ENCODE data around the gene MROH2B.

The MROH2B gene

GRCh38 chr5:41071242-41071641 lies at the start of gene MROH2B:
Gene MROH2B (minus strand): TSS chr5:41071342. CDS start chr5:41070852, 490 bp downstream.
- no peak for DNase-seq (ENCODE audit: low read depth)
- H3K4me3 ChIP-seq (replicated peaks; ENCODE audit: low read depth, low read length) = no peak within 1 kb of the TSS
- TF ChIP-seq CTCF (IDR thresholded peaks at IDR 0.05; ENCODE audit: low read length, missing control alignments) = no peak

DNA sequence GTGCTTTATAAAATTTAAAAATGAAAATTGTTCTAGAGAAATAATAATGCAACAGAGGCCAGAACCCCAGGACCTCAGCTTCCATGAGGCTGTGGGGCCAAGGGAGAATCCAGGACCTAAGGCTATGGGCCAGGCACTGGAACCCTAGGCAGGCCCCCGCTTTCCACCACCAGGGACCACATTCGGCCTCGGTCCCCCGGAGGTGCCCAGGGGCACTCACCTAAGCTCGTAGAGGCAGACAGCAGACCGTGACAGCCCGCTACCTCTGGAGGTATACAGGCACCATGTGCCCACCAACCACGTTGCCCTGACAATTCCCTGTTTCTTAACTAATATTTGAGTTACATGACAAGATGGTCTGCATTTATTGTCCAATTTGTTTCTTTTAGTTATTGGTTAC lies 49.5 kb upstream of the MROH2B start:
- no peak for DNase-seq (ENCODE audit: low read depth)
- H3K4me3 ChIP-seq (replicated peaks; ENCODE audit: low read depth, low read length) = no peak overlapping the region
- TF ChIP-seq CTCF (IDR thresholded peaks at IDR 0.05; ENCODE audit: low read length, missing control alignments) = no peak

GRCh38 chr5:41118177-41118576 lies 47.0 kb upstream of the MROH2B start:
- H3K4me3 ChIP-seq (replicated peaks; ENCODE audit: low read depth, low read length) = no peak overlapping the region
- no peak for TF ChIP-seq CTCF (IDR thresholded peaks at IDR 0.05; ENCODE audit: low read length, missing control alignments)
- DNase-seq (ENCODE audit: low read depth) = no peak

GRCh38 chr5:41115281-41115680 lies 44.1 kb upstream of the MROH2B start:
- H3K4me3 ChIP-seq (replicated peaks; ENCODE audit: low read depth, low read length) = no peak overlapping the region
- no peak for TF ChIP-seq CTCF (IDR thresholded peaks at IDR 0.05; ENCODE audit: low read length, missing control alignments)
- DNase-seq (ENCODE audit: low read depth) = peak; percentile 75

DNA sequence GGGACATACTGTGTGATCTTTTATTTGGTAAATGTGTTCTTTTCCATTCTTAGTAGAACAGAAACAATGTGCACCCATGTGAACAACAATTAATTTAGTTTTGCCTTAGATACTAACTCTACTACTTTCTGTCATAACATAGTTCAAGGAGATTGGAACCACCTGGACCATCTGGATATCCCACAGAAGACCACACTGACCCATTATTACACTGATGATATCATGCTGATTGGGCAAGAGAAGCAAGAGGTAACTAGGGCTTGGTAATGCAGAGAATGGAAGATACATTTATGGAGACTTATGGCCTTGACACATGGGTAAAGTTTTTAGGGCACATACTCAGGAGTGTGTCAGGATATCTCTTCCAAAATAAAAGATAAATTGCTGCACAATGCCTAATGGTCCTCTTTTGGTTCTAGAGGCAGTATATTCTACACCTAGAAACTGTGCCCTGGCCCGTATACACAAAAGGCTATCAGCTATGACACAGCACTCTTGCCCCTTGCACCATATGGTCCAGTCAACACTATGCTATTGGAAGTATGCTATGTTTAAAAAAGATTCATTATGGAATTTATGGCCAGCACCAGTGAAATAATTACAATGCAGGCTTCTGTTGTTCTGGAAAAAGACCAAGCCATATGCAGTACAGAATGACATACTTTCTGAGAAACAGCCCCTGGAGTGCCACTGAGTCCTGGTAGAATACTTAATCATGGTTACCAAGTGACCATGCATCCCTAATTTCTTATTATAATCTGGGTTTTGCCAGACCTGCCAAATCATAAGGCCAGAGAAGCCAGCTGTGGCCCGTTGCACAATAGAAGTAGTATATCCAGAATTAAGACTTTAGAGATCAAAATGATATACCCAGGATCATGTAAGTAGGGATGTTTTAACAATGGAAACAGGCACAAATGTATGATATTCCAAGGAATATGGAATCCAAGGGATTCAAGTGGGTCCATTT lies 41.6 kb upstream of the MROH2B start:
- DNase-seq (ENCODE audit: low read depth) = peak; percentile 39
- no peak for TF ChIP-seq CTCF (IDR thresholded peaks at IDR 0.05; ENCODE audit: low read length, missing control alignments)

DNA sequence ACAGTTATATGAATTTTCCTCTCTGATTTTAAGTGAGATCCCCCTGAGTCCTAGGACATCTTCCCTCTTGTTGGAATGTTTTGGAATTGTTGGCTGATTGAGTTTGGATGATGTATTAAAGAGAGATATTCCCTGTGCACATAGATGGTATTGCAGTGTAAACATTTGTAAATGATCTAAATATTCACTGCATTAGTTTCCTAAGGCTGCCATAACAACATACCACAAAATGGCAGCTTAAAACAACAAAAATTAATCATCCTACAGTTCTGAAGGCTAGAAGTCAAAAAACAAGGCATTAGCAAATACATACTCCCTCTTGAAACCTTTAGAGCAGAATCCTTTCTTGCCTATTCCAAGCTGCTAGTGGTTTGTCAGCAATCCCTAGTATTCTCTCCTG lies 38.0 kb upstream of the MROH2B start:
- TF ChIP-seq CTCF (IDR thresholded peaks at IDR 0.05; ENCODE audit: low read length, missing control alignments) = no peak
- H3K4me3 ChIP-seq (replicated peaks; ENCODE audit: low read depth, low read length) = no peak overlapping the region
- DNase-seq (ENCODE audit: low read depth) = no peak

More for the DNA sequence above, 41.6 kb upstream of the MROH2B start:
- H3K4me3 ChIP-seq (replicated peaks; ENCODE audit: low read depth, low read length) = no peak overlapping the region

All from fibroblast of pulmonary artery (primary cell).